Thyroid gland (tissue), 4 donors: Measurements from ENCODE around the gene SMIM15.

Experiments used
- CTCF ChIP-seq, 6 experiments: fragments of 200-600 bp in 3 of 6; fragments of 450-650 bp in 3 of 6; sonication (generic) in 3 of 6; IDR thresholded peaks; one replicate each; pipeline ENCODE4 v1.5.1; 2016 to 2019; ENCODE audit warnings: antibody characterized with exemption in 6 of 6, mild to moderate bottlenecking in 2 of 6, inconsistent platforms in 1 of 6, moderate library complexity in 1 of 6
- POLR2A ChIP-seq, 2 donors: fragments of 450-650 bp; IDR thresholded peaks; one replicate each; pipeline ENCODE4 v1.6.1; 2017; ENCODE audit warnings: antibody characterized with exemption in 2 of 2, mild to moderate bottlenecking in 2 of 2, moderate library complexity in 1 of 2

GRCh38 chr5:61151893-61152292 lies 10.4 kb downstream of the SMIM15 start:
- no peak for TF ChIP-seq CTCF (IDR thresholded peaks at IDR 0.05)
- no peak for TF ChIP-seq POLR2A (IDR thresholded peaks at IDR 0.05)
